Fibroblast of mammary gland (primary cell): ENCODE data around the gene SLC6A11.

ENCODE experiments used
- DNase-seq: peaks from one replicate; pipeline ENCODE4 v3.0.0-alpha.2; 2010; ENCODE audit warnings: low read depth
- H3K4me3 ChIP-seq: 2 replicates; pipeline ENCODE4 v1.5.1; 2011; ENCODE audit warnings: low read depth, mild to moderate bottlenecking, low read length, moderate library complexity; ENCODE audit not compliant: control insufficient read depth
- TF ChIP-seq, protein P1 (sequence below): conservative IDR thresholded peaks from 2 replicates; pipeline ENCODE4 v1.5.1; 2011; ENCODE audit warnings: low read depth, low read length, inconsistent platforms; ENCODE audit not compliant: control insufficient read depth, insufficient read depth

Gene SLC6A11

DNA sequence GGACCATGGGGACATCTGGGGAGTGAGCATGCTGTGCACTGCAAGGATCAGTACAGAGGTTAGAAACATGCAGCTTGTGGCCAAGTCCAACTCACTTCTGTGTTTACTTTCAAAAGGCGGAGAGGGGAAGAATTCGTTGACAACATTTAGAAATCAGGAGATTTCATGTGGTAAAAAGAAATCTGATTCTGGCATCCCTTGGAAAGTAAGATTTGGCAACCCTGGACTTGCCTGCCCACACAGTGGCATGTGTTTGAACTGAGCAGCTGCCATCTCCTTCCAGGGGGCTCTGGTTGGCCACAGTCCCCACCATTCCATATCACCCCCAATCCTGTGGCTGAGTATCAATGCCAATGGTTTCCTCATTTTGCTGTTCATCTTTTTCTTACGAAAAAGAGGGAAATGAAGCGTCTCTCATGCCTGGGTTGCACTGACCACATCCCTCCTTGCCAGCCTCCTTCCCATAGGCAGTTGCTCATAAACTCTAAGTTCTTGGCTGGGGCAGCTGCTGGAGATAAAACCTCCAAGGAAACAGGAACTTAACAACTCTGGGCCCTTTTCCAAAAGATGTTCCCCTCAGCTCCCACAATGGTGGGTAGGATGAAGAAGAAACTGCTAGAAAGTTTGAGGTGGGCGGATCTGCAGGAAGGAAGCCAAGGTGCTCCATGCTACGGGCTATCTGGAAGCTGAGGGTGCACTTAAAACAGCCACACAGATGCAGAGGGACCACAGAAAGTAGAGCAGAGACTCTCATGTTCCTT, 29.2 kb downstream of the SLC6A11 start:
- H3K4me3 ChIP-seq, result no peak overlapping the region
- TF ChIP-seq, protein P1, sequence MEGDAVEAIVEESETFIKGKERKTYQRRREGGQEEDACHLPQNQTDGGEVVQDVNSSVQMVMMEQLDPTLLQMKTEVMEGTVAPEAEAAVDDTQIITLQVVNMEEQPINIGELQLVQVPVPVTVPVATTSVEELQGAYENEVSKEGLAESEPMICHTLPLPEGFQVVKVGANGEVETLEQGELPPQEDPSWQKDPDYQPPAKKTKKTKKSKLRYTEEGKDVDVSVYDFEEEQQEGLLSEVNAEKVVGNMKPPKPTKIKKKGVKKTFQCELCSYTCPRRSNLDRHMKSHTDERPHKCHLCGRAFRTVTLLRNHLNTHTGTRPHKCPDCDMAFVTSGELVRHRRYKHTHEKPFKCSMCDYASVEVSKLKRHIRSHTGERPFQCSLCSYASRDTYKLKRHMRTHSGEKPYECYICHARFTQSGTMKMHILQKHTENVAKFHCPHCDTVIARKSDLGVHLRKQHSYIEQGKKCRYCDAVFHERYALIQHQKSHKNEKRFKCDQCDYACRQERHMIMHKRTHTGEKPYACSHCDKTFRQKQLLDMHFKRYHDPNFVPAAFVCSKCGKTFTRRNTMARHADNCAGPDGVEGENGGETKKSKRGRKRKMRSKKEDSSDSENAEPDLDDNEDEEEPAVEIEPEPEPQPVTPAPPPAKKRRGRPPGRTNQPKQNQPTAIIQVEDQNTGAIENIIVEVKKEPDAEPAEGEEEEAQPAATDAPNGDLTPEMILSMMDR, result no peak
- DNase-seq, result no peak

DNA sequence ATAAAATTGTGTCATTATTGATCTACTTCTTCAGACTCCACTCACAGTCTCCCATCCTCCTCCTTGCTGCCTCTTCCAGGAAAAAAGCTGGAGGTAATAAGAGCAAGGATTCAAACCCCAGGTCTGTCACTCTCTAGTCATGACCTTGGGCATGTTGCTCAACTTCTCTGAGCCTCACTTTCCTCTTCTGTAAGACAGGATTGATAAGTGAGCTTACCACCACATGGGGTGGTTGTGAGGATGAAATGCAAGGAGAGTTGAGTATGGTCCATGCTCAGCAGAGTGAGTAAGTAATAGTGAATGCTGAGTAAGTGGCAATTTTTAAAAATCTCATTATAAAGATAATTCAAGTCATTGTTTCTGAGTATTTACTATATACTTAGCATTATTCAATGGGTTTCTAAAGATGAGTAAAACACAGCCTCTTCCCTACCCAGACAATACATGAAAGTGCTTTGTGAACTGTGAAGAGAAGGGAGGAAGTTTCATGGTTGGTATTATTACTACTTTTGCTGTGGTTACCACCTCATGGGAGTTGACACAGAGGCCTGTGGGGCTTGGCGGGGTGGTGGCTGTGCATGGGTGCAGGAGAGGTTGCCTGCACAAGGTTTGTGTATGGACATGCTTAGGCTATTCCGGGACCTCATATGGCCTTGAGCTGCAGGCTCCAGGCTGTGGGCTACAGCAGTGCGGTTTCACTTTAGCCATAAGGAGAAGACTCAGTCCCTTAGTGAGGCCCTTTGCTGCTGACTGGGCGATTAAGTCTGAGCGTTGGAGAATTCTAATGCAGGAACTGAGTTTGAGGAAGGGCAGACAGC, 30.0 kb downstream of the SLC6A11 start:
- no peak for DNase-seq

DNA sequence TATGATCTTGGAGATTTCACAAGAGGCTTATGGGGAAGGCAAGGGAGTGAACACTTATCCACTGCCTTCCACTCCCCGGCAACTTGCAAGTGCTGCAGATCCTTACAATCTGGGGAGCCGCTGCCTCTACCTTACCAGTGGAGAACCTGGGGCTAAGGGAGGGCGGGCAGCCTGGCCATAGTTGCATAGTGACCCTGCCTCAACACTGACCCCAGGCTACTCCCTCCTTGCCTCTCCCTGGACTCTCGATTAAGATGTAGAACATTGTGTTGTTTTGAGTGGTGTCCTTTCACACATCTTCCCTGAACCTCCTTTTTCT, 30.6 kb downstream of the SLC6A11 start:
- no peak for DNase-seq
- H3K4me3 ChIP-seq, result no peak overlapping the region
- TF ChIP-seq, protein P1, result no peak

More for the DNA sequence above, 30.0 kb downstream of the SLC6A11 start:
- no peak overlapping the region for H3K4me3 ChIP-seq
- TF ChIP-seq, protein P1, result no peak

DNA sequence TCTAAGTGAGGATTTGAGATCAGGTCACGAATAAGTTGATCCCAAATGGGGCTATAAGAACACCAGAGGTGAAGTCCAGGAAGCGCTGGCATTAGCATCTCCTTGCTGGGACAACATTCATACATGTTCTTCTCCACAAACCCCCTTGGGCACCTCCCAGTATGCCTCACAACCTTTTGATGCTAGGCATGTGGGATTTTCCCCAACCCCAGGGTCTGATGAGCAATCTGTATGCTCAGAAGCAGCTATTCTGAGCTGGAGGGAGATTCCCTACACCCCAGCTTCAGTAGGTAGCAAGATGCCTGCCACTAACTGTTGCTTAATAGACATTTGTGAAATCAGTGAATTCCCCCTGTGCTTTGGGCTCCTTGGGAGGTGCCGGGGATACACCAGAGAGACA, 32.2 kb downstream of the SLC6A11 start:
- H3K4me3 ChIP-seq, result no peak overlapping the region
- TF ChIP-seq, protein P1, result no peak
- no peak for DNase-seq

DNA sequence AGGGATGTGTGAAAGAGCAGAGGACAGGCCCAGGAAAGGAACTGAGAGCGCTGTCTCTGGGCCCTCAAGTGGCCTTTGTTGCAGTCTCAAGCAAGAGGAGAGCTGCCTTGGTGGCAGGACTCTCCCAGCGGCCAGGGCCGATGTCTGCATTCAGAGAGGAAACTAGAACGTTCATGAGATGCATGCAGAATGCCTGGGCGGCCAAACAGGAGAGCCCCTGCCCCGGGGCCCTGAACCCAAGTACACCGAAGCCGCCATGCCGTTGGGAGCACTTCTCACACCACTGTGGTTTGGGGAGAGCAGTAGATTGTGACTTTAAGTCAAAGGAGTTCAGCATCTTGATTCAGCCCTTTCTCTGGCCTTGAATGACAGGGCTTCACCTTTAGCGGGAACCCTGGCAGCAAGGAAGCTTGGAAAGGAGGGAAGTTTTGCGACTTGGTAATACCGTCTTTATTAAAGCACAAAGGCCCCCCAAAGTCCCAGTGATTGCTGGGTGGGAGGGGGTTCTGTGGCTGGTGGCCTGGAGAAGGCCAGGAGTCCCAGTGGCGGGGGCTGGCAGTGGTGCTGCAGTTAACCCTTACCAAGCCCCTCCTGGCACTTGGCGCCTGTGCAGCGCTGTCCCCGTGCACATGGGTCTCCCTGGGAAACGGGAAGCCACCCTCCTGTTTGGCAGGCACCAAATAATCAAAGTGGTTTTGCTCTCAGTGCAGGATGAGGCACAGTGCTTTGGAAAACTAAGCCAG, 36.2 kb downstream of the SLC6A11 start:
- no peak for DNase-seq
- TF ChIP-seq, protein P1, result no peak
- no peak overlapping the region for H3K4me3 ChIP-seq

DNA sequence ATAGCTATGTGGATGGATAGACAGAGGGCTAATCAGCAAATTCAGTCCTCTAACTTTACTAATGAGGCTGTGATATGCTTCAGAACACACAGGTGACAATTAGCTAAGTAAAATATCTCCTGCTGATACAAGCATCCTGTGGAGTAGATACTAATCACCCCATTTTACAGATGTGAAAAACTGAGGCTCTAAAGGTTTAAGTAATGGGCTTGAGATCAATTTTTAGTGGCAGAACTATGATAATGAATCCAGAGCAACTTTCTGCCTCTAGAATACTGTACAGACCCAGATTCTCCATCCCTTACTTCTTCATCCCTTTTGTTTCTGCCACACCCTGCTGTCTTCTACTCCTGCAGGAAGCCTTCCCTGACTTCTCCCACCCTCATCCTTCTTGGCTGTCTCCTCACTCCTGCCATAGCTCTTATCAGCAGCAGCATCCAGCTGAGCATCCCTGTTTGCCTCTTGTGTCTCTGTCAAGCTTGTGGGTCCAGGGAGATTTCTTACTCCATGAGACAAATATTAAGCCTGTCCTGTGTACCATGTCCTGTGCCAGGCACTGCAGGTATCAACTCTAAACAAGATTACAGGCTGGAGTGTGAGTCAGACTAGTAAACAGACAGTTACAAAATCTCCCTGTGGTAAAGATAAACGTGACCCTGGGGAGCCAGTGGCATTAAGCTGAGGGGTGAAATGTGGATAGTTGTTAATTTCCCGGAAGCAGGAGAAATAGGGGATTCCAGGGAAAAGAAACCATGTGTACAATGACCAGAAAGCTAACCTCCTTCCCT, 39.2 kb downstream of the SLC6A11 start:
- no peak overlapping the region for H3K4me3 ChIP-seq
- no peak for DNase-seq
- TF ChIP-seq, protein P1, result no peak
